Muscle of back (tissue), 10 donors: Measurements from ENCODE around the gene KIF4A. TPM values are rescaled to one million over a fixed set of nuclear protein-coding genes. Genes with fewer than 3 reads are reported as not detected.

ENCODE experiments used
- polyA plus RNA-seq, 10 donors: library from polyadenylated mRNA; unstranded; fragments of 120-200 nt; gene quantifications; one replicate each; pipeline ENCODE4 v1.2.1, GENCODE V29; 2013; ENCODE audit not compliant: insufficient read length in 10 of 10

Gene KIF4A
- polyA plus RNA-seq, 10 donors, result 5.2 to 13.3 (median 7.9) TPM

Other genes with a start within 250 kb of the KIF4A start
- under 1 TPM in 1 of 10 donors, not detected in 9; 0.07 TPM for gene AWAT2, start 240.2 kb upstream of the KIF4A start, polyA plus RNA-seq
- not detected for gene OTUD6A, start 227.6 kb upstream of the KIF4A start, polyA plus RNA-seq
- gene IGBP1, start 156.7 kb upstream of the KIF4A start, polyA plus RNA-seq, result 100 to 1,000 TPM in 9 of 10 donors, 10 to 100 TPM in 1; 94.2 to 141 (median 113) TPM
- gene DGAT2L6, start 112.6 kb upstream of the KIF4A start, polyA plus RNA-seq, result not detected
- not detected for gene AWAT1, start 55.4 kb upstream of the KIF4A start, polyA plus RNA-seq
- gene P2RY4, start 29.9 kb upstream of the KIF4A start, polyA plus RNA-seq, result under 1 TPM in 7 of 10 donors, not detected in 3; 0.13 to 0.33 (median 0.21) TPM
- under 1 TPM in 8 of 10 donors, not detected in 2; 0.09 to 0.62 (median 0.40) TPM for gene ARR3, start 21.8 kb upstream of the KIF4A start, polyA plus RNA-seq
- gene RAB41, start 7.9 kb upstream of the KIF4A start, polyA plus RNA-seq, result under 1 TPM; 0.30 to 0.83 (median 0.42) TPM
- gene PDZD11, start 177 bp upstream of the KIF4A start, polyA plus RNA-seq, result 10 to 100 TPM; 33.1 to 44.3 (median 39.6) TPM
- under 1 TPM; 0.39 to 0.88 (median 0.47) TPM for gene GDPD2, start 133.2 kb downstream of the KIF4A start, polyA plus RNA-seq
- gene DLG3, start 154.7 kb downstream of the KIF4A start, polyA plus RNA-seq, result 10 to 100 TPM in 2 of 10 donors, 1 to 10 TPM in 8; 5.6 to 11.2 (median 6.9) TPM